Skin epidermis (tissue), 12 donors: ENCODE results near the gene CTF1.
"Not testable (repeated sequence)": the region's sequence is repeated elsewhere in the genome, so short reads cannot be mapped to it uniquely, and the experiment has no call there.

Source experiments
- H3K27ac ChIP-seq, 21 experiments: fragments of 200-600 bp; sonication (generic) in 11 of 21; one replicate each; pipeline ENCODE4 v1.5.0; 2020; ENCODE audit warnings: mild to moderate bottlenecking in 3 of 21, inconsistent platforms in 2 of 21, moderate library complexity in 2 of 21
- H3K4me3 ChIP-seq, 7 experiments: fragments of 200-600 bp; sonication (generic) in 2 of 7; one replicate each; pipeline ENCODE4 v1.5.0; 2020; ENCODE audit warnings: inconsistent platforms in 2 of 7, mild to moderate bottlenecking in 2 of 7, moderate library complexity in 1 of 7

CTF1 gene

GRCh38 chr16:30896261-30896888, at the start of gene CTF1:
CTF1 (plus strand) TSS chr16:30896614; CDS start chr16:30896644, 30 bp downstream.
- Histone ChIP-seq H3K4me3 (peak within 1 kb of the TSS; percentile 30 to 48 (median 42)), H3K27ac (peak within 1 kb of the TSS; percentile 55 to 97 (median 92))

- H3K27ac ChIP-seq, result peak overlapping the region in 1 of 21 experiments; percentile 21
- no peak overlapping the region for H3K4me3 ChIP-seq
Measured at GRCh38 chr16:30846649-30847402, 49.6 kb upstream of the CTF1 start.

- no peak overlapping the region for H3K27ac ChIP-seq
- no peak overlapping the region for H3K4me3 ChIP-seq
Measured at GRCh38 chr16:30850246-30850645, 46.2 kb upstream of the CTF1 start.

DNA sequence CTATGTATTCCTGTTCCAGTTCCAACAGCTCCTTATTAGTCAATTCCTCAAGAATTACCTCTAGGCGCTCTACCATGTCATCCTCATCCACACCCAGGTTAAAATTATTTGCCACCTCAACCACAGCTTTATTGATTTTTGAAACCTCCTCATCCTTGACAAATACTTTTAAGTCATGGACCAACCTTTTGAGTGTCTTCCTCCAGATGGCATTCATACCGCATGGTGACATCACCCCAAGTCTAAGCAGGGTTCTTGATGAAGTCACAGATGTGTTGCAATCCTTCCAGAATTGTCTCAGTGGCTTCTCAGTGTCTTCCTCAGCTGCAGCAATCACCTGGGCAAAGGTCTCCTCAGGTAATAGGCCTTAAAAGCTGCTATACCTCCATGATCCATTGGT, 42.7 kb upstream of the CTF1 start:
- Histone ChIP-seq H3K27ac (peak overlapping the region in 1 of 21 experiments; percentile 21), H3K4me3 (no peak overlapping the region)

- Histone ChIP-seq H3K4me3 (no peak overlapping the region), H3K27ac (no peak overlapping the region)
Measured at GRCh38 chr16:30858111-30858495, 38.3 kb upstream of the CTF1 start.

DNA sequence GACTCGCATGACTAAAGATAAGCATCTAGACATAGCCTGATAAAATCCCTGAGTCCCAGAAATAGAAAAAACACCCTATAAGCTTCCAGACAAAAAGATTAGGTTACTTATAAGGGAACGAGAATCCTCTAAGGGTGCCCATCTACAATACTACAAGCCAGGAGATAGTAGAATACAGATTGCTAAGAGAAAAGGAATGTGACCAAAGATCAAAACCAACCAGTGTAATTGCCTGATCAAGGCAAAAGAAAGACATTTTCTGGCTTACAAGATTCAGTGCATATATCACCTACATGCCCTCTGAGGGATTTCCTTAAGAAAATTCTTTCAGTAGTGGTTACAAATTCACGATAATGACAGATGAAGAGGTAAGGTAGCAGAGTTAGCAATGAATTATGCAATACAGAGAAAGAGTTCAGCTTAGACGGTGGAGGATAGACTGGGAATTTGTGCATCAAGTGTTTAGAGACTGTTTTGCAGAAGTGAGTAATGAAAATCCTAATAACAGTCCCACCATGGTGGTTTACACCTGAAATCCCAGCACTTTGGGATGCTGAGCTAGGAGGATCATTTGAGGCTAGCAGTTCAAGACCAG, 37.5 kb upstream of the CTF1 start:
- no peak overlapping the region for H3K27ac ChIP-seq
- no peak overlapping the region for H3K4me3 ChIP-seq

DNA sequence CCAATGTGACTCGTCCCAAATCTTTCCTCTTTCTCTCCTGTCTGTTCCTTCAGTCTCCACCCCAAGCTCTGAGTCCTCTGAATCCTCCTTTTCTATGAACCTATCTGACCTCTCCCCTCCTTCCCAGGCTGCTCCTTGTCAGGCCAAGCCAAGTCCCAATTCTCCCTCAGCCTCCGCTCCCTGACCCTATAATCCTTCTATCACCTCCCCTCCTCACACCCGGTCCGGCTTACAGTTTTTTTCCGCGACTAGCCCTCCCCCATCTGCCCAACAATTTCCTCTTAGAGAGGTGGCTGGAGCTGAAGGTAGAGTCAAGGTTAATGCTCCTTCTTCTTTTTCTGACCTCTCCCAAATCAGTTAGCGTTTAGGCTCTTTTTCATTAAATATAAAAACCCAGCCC, 35.7 kb upstream of the CTF1 start:
- H3K27ac ChIP-seq, H3K4me3 ChIP-seq: not testable (repeated sequence)

GRCh38 chr16:30863178-30863577, 33.2 kb upstream of the CTF1 start:
- H3K27ac ChIP-seq, H3K4me3 ChIP-seq: not testable (repeated sequence)

DNA sequence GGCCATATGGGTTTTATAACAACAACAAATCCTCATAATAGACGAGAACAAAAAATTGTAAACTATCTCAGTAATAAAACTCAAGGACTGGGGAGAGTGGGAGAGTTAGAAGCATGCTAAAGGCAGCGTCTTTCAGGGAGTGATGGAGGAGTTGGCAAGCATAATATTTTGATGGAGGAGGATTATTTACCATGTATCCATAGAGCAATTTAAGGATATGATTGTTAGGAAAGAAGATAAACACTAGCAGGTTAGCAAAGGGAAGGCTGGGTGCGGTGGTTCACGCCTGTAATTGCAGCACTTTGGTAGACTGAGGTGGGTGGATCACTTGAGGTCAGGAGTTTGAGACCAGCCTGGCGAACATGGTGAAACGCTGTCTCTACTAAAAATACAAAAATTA, 30.4 kb upstream of the CTF1 start:
- Histone ChIP-seq H3K27ac (no peak overlapping the region), H3K4me3 (no peak overlapping the region)

GRCh38 chr16:30867747-30868146, 28.7 kb upstream of the CTF1 start:
- Histone ChIP-seq H3K4me3 (no peak overlapping the region), H3K27ac (no peak overlapping the region)

DNA sequence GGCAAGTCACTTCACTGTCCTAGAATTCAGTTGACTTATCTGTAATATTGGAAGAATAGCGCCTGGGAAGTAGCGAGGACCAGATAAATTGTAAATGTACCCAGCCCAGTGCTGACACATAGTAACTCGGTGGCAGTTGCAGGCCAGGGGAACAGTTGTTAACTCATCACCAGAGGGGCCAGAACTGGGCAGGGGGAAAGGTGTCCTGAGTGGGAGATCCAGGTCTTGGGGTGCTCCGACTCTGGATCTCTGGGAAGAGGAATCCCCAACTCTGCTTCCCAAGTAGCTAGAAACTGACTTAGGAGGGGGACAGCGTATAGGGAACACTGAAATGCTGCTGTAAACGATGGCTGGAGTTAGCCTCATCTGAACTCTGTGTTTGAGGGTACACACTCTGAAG, 25.5 kb upstream of the CTF1 start:
- Histone ChIP-seq H3K27ac (no peak overlapping the region), H3K4me3 (no peak overlapping the region)

DNA sequence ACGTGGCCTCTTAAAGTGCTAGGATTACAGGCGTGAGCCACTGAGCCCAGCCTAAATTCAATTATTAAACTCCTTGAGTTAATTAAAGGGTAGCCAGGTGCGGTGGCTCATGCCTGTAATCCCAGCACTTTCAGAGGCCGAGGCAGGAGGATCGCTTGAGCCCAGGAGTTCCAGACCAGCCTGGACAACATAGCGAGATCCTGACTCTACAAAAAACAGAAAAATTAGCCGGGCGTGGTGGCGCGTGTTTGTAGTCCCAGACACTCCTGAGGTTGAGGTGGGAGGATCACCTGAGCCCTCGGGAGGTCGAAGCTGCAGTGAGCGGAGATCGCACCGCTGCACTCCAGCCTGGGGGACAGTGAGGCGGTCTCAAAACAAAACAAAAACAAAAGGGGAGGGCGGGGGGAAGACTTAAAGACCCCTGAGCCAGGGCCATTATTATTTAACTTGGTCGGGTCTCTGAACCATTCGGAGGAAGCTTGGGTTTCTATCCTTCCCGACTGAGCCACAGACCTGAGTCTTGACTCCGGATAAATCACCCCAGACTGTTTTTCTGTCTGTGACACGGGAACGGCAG, 22.1 kb upstream of the CTF1 start:
- peak overlapping the region; percentile 63 to 91 (median 74) for H3K4me3 ChIP-seq
- H3K27ac ChIP-seq, result peak overlapping the region in 20 of 21 experiments; percentile 78 to 98 (median 92)

DNA sequence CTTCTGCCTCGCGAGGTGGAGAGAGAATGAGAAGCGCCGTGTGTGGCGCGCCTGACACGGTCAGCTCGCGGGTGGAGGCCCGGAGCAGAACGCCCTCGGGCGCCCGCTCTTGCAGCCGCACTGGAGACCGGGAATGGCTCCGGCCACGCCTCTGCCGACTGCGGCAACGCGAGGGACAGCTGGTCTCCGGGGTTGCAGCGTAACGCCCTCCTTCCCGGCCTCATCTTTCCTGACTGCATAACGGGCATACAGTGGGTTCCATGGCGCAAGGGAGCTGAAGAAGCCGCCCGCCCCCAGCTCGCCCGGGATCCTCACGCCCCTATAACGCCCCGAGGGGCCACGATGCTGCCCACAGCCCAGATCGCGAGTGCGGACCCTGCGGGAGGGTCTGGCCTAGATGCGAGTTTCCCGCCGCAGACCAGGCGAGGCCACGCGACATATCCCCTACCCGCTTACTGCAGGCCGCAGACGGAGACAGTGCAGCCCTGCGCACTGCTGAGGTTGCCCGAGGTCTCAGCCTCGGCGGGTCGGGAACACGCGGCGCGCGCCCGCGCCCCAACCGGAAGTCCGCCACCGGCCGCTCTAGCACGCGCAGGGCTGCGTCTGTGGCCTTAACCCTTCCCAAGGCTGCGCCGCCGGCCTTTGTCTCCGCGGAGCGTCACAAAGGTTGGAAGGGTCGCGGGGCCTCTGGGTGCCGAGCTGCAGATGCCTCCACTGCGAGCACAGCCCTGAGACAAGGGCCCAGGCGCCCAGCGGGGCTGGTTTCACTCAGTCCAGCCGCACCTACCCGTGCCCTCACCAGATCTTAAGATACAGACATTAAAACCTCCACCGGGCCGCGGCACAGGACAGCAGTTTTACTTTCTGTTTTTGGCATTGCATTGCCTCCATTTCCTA, 21.3 kb upstream of the CTF1 start:
- peak overlapping the region; percentile 68 to 98 (median 92) for H3K27ac ChIP-seq
- H3K4me3 ChIP-seq, result peak overlapping the region; percentile 63 to 91 (median 74)

- peak overlapping the region in 20 of 21 experiments; percentile 78 to 98 (median 92) for H3K27ac ChIP-seq
Measured at GRCh38 chr16:30875871-30876801, 20.3 kb upstream of the CTF1 start.

GRCh38 chr16:30876867-30877266, 19.5 kb upstream of the CTF1 start:
- peak overlapping the region in 4 of 7 experiments; percentile 70 to 91 (median 80) for H3K4me3 ChIP-seq
- H3K27ac ChIP-seq, result peak overlapping the region in 20 of 21 experiments; percentile 17 to 98 (median 92)

More at GRCh38 chr16:30875871-30876801, 20.3 kb upstream of the CTF1 start:
- H3K4me3 ChIP-seq, result peak overlapping the region; percentile 63 to 91 (median 74)

- H3K4me3 ChIP-seq, result no peak overlapping the region
- peak overlapping the region in 1 of 21 experiments; percentile 26 for H3K27ac ChIP-seq
Measured at GRCh38 chr16:30882429-30883310, 13.7 kb upstream of the CTF1 start.

GRCh38 chr16:30884760-30885159, 11.7 kb upstream of the CTF1 start:
- no peak overlapping the region for H3K4me3 ChIP-seq
- H3K27ac ChIP-seq, result no peak overlapping the region
